DND-41 (cell line): ENCODE data around the gene BTBD2.

Experiments
- EZH2 ChIP-seq: IDR thresholded peaks from 3 replicates; pipeline ENCODE4 v1.6.1; 2012; ENCODE audit warnings: borderline replicate concordance, low read depth, mild to moderate bottlenecking, moderate library complexity, low read length, inconsistent platforms; ENCODE audit not compliant: severe bottlenecking
- TF ChIP-seq, protein P1 (sequence below): IDR thresholded peaks from 2 replicates; pipeline ENCODE4 v1.5.1; 2012; ENCODE audit warnings: borderline replicate concordance, low read length, moderate library complexity, mild to moderate bottlenecking; ENCODE audit not compliant: poor library complexity, severe bottlenecking; ENCODE audit errors: extremely low read depth

DNA sequence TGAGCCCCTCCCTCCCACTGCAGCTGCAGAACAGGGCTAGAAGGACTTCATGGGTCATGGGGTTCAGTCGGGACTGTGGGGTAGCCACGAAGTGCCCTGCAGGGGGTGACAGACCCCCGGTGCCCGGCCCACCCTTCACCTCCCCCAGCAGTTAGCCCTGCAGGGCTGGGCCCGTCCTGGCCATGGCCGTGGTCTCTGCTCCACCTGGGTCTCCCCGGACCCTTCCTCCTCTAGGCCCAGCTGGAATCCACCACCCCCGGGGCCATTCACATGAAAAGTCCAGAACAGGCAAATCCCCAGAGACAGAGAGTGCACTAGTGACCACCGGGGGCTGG lies 18.3 kb upstream of the BTBD2 start:
- TF ChIP-seq, protein P1, sequence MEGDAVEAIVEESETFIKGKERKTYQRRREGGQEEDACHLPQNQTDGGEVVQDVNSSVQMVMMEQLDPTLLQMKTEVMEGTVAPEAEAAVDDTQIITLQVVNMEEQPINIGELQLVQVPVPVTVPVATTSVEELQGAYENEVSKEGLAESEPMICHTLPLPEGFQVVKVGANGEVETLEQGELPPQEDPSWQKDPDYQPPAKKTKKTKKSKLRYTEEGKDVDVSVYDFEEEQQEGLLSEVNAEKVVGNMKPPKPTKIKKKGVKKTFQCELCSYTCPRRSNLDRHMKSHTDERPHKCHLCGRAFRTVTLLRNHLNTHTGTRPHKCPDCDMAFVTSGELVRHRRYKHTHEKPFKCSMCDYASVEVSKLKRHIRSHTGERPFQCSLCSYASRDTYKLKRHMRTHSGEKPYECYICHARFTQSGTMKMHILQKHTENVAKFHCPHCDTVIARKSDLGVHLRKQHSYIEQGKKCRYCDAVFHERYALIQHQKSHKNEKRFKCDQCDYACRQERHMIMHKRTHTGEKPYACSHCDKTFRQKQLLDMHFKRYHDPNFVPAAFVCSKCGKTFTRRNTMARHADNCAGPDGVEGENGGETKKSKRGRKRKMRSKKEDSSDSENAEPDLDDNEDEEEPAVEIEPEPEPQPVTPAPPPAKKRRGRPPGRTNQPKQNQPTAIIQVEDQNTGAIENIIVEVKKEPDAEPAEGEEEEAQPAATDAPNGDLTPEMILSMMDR = no peak
- TF ChIP-seq EZH2 = no peak
